ENCODE measurements around the gene KBTBD6.

Gene KBTBD6

DNA sequence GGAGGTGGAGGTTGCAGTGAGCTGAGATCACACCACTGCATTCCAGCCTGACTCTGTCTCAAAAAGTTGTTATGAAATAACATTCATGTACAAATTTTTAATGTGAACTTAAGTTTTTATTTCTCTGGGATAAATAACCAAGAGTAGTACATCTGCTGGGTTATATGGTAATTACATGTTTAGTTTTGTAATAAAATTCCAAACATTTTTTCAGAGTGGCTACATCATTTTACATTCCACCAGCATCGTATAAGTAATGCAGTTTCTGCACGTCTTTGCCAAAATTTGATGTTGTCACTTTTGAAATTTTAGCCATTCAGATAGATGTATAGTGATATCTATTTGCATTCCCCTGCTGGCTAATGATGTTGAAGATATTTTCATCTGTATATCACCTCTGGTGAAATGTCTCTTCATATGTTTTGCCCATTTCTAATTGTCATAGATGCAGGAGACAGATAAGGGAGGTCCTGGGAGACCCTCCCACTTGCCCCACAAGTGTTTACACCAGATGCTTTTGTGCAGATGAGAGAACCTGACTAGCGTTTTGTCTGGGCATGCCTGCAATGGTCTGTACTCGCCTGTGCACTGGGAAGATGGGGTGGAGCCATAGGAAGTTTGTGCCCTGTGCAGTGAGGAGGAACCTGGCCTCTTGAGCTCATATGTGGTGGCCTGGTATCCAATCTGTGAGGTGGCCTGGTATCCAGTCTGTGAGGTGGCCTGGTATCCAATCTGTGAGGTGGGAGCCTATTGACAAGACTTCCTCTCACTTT is 12.7 kb upstream of the KBTBD6 start:
- peak; percentile 65 for DNase-seq (ENCODE audit: low read depth)
- TF ChIP-seq, protein P1, sequence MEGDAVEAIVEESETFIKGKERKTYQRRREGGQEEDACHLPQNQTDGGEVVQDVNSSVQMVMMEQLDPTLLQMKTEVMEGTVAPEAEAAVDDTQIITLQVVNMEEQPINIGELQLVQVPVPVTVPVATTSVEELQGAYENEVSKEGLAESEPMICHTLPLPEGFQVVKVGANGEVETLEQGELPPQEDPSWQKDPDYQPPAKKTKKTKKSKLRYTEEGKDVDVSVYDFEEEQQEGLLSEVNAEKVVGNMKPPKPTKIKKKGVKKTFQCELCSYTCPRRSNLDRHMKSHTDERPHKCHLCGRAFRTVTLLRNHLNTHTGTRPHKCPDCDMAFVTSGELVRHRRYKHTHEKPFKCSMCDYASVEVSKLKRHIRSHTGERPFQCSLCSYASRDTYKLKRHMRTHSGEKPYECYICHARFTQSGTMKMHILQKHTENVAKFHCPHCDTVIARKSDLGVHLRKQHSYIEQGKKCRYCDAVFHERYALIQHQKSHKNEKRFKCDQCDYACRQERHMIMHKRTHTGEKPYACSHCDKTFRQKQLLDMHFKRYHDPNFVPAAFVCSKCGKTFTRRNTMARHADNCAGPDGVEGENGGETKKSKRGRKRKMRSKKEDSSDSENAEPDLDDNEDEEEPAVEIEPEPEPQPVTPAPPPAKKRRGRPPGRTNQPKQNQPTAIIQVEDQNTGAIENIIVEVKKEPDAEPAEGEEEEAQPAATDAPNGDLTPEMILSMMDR (conservative IDR thresholded peaks at IDR 0.05; ENCODE audit: low read length) = no peak
- no peak overlapping the region for H3K4me3 ChIP-seq (ENCODE audit: low read length)

DNA sequence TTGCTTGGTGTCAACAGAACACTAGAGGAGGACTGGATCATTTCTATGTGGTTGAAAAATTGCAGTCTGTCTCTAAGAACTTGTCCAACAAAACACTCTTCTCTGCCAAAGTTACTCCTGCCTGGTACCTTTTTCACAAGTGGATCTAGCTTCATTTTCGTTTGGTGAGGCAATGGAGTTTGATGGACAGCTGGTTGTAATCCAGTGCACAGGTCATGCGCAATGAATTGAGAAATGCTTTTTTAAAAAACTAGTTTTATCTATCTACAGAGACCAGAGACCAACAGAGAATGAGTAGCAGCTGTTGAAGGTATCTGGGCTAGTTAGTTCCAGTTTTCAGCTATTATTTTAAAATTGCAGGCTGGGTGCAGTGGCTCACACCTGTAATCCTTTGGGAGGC is 12.0 kb upstream of the KBTBD6 start:
- DNase-seq (ENCODE audit: low read depth) = no peak
- H3K4me3 ChIP-seq (ENCODE audit: low read length) = no peak overlapping the region
- TF ChIP-seq, protein P1 (conservative IDR thresholded peaks at IDR 0.05; ENCODE audit: low read length) = no peak

DNA sequence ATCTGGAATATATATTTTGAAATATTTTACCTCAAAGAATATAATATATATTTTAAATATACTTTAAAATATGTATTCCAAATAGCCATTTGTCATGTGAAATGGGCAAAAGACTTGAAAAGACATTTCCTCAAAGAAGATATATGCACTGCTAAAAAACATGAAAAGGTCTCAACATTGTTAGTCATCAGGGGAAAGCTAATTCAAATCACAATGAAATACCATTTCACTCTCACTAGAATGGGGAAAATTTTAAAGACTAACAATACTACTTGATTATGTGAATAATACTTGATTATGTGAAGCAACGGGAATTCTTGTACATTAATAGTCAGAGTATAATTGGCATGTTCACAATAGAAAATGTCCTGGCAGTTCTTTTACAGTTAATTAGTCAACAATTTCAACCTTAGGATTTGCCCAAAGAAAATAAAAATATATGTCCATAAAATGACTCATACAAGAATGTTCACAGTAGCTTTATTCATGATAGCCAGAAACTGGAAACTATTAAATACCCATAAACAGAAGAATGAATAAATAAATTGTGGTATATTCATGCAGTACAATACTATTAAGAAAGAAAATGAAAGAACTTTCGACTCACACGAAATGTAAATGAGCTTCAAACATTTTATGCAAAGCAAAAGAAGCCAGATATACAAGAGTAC is 6.8 kb upstream of the KBTBD6 start:
- H3K4me3 ChIP-seq (ENCODE audit: low read length) = no peak overlapping the region
- TF ChIP-seq, protein P1 (conservative IDR thresholded peaks at IDR 0.05; ENCODE audit: low read length) = no peak
- peak; percentile 24 for DNase-seq (ENCODE audit: low read depth)

DNA sequence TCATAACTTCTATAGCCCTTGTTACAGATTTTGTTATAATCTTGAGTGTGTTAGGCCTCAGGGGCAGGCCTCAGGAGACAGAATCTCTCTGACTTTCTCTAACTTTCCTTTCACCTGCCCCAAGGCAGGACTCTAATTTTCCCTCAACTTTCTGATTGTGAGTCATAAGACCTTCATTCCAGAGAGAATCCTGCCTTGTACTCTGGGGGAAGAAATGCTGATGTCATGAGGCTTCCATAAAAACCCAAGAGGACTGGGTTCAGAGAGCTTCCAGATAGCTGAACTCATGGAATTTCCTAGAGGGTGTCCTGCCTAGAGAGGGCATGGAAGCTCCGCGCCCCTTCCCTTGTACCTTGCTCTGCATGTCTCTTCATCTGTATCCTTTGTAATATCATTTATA is 5.3 kb upstream of the KBTBD6 start:
- no peak overlapping the region for H3K4me3 ChIP-seq (ENCODE audit: low read length)
- peak; percentile 39 for DNase-seq (ENCODE audit: low read depth)
- TF ChIP-seq, protein P1 (conservative IDR thresholded peaks at IDR 0.05; ENCODE audit: low read length) = no peak

DNA sequence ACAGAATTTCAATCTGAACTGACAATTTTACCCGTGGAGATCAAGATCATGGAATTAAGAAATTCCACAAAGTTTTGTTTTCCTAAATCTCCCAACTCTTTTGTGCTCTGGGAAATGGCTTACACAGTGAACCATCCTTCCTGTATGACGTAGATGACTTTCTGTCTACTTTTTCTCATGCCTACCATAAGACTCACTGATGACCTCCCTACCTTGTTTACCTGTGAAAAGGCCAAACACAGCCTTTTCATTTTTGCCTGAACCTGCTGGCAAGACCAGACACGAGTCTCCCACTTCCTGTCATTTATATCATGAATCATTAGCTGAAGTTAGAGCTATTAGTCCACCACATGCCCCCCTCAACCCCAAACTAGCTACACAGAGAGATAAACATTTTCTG is 4.6 kb upstream of the KBTBD6 start:
- TF ChIP-seq, protein P1 (conservative IDR thresholded peaks at IDR 0.05; ENCODE audit: low read length) = no peak
- H3K4me3 ChIP-seq (ENCODE audit: low read length) = no peak overlapping the region
- DNase-seq (ENCODE audit: low read depth) = no peak

DNA sequence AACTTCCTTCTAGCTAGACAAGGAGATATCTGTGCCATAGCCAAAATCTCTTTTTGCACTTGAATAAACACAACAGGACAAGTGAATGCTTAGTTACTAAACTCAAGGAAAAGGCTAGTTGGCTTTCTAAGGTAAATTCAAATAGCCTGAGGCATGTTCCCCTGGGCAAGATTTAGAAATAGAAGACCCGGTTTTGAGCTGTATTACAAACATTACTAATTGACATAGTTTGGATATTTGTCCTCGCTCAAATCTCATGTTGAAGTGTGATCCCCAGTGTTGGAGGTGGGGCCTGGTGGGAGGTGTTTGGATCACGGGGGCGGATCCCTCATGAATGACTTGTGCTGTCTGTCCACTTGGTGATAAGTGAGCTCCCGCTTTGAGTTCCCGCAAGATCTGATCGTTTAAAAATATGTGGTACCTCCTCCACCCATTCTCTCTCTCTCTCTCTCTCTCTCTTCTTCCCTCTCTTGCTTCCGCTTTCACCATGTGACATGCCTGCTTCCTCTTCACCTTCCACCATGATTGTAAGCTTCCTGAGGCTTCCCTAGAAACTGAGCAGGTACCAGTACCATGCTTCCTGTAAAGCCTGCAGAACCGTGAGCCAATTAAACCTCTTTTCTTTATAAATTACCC is 3.9 kb upstream of the KBTBD6 start:
- no peak overlapping the region for H3K4me3 ChIP-seq (ENCODE audit: low read length)
- no peak for DNase-seq (ENCODE audit: low read depth)
- TF ChIP-seq, protein P1 (conservative IDR thresholded peaks at IDR 0.05; ENCODE audit: low read length) = no peak

Data from AG10803 (cell line).